ENCODE measurements around the gene PTPN3. TPM values are rescaled to one million over a fixed set of nuclear protein-coding genes. Genes with fewer than 3 reads are reported as not detected.

PTPN3 gene
- total and polyA plus RNA-seq, 2 experiments from 2014 or later = 1.4 to 2.6 TPM

- Histone ChIP-seq H3K36me3 (ENCODE audit: insufficient read depth) (no peaks in the 10 kb centered on the region), H3K27ac (ENCODE audit: low read depth) (no peak overlapping the region), H3K79me2 (replicated peaks; ENCODE audit: insufficient read depth) (no peaks in the 10 kb centered on the region), H3K9me2 (ENCODE audit: insufficient read depth) (peaks cover 4% of the 10 kb centered on the region; the same call in 1 of the 2 replicates), H3K27me3 (ENCODE audit: insufficient read depth) (no peaks in the 10 kb centered on the region), H2AFZ (no peak overlapping the region), H3K4me1 (ENCODE audit: insufficient read depth) (no peaks in the 10 kb centered on the region), H3K4me3 (no peak overlapping the region), H3K4me2 (no peak overlapping the region), H4K20me1 (replicated peaks; ENCODE audit: insufficient read depth) (no peaks in the 10 kb centered on the region), H3F3A (replicated peaks; ENCODE audit: low read depth) (no peaks in the 10 kb centered on the region)
- Mint-ChIP-seq H3K4me1 (peaks cover 7% of the 10 kb centered on the region; the same call in 2 of the 3 replicates), H3K9me3 (no peaks in the 10 kb centered on the region; the same call in 2 of the 3 replicates), H3K27me3 (ENCODE audit: insufficient read depth, low read depth, poor library complexity) (no peaks in the 10 kb centered on the region), H3K4me3 (no peak overlapping the region), H3K27ac (no peak overlapping the region), H3K36me3 (ENCODE audit: low read depth) (peaks cover 6% of the 10 kb centered on the region; the same call in 2 of the 3 replicates)
- ATAC-seq (no peak), DNase-seq (ENCODE audit: low spot score) (no peak)
- TF ChIP-seq EZH2 (IDR thresholded peaks at IDR 0.05; ENCODE audit: low read depth, unreplicated experiment) (no peak), ZNF331 (CRISPR knock-in tag; IDR thresholded peaks at IDR 0.05; ENCODE audit: low read depth) (no peak), CREB1 (CRISPR knock-in tag; IDR thresholded peaks at IDR 0.05; ENCODE audit: low read depth) (no peak), NANOG (IDR thresholded peaks at IDR 0.05; ENCODE audit: borderline replicate concordance) (no peak), CTCF (conservative IDR thresholded peaks at IDR 0.05; ENCODE audit: low read depth in 2 of 2) (no peak), ZNF114 (CRISPR knock-in tag; IDR thresholded peaks at IDR 0.05) (no peak), POLR2AphosphoS5 (IDR thresholded peaks at IDR 0.05; ENCODE audit: low read depth) (no peak), REST (IDR thresholded peaks at IDR 0.05; ENCODE audit: unreplicated experiment) (no peak), ZNF462 (CRISPR knock-in tag; IDR thresholded peaks at IDR 0.05) (no peak), STAT1 (IDR thresholded peaks at IDR 0.05; ENCODE audit: unreplicated experiment) (no peak), JUNB (IDR thresholded peaks at IDR 0.05; ENCODE audit: unreplicated experiment) (no peak), ETS1 (IDR thresholded peaks at IDR 0.05) (no peak)
These were observed 119.8 kb downstream of the PTPN3 start for GRCh38 chr9:109378316-109378715.
